Medulla oblongata (tissue), 1 donor: ENCODE results near the gene UGT2B11.
A peak's percentile ranks its signal among the peaks of the same experiment; 100 is the strongest.
"Not testable (repeated sequence)": the region's sequence is repeated elsewhere in the genome, so short reads cannot be mapped to it uniquely, and the experiment has no call there.

Source experiments
- DNase-seq: peaks from one replicate; pipeline ENCODE4 v3.0.0-alpha.2; 2015; ENCODE audit errors: extremely low spot score

UGT2B11 gene

DNA sequence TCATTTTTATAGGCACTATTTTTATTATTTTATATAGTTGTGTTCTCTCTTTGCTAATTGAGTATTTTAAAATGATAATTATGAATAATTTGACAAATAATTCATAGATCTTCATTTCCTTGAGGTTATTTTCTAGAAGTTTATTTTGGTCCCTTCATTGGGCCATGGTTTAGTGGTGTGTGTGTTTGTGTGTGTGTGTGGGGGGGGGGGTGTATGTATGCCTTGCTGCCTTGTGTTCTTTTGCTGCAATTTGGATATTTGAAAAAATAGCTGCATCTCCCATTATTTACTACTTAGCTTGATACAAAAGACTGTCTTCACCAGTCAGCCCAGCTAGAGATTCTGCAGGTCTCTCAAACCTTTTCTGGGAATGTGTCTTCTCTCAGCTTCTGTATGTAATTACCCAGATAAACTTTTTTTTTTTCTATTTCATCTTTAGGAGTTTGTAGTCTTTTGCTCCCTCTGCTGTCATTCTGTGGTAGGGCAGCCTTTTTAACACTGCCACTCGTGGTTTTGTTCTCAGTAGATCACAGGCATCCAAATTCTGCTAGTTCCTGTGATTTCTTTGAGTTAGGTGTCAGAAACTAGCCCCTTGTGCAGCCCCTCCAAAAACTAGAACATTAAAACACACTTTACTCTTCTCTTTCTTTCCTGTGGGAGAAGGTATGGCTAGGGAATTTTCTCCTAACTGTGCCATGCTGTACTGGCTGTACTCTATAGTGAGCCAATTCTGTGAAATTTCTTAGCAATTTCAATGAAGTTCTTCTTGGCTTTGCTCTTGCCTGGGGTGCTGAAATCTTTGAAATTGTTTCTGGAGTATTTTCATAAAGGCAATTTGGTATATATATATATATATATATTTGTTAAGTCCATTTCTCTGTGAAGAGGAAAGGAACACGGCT is 44.1 kb downstream of the UGT2B11 start:
- peak; percentile 51 for DNase-seq

DNA sequence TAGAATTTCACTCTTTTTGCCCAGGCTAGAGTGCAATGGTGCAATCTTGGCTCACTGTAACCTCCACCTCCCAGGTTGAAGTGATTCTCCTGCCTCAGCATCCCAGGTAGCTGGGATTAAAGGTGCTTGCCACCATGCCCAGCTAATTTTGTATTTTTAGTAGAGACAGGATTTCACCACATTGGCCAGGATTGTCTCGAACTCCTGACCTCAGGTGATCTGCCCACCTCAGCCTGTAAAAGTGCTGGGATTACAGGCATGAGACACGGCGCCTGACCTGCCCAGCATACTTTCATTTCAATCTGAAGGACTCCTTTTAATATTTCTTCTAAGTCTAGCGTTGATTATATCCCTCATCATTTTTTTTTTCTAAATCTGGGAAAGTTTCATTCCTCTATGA is 45.4 kb downstream of the UGT2B11 start:
- not testable (repeated sequence) for DNase-seq

DNA sequence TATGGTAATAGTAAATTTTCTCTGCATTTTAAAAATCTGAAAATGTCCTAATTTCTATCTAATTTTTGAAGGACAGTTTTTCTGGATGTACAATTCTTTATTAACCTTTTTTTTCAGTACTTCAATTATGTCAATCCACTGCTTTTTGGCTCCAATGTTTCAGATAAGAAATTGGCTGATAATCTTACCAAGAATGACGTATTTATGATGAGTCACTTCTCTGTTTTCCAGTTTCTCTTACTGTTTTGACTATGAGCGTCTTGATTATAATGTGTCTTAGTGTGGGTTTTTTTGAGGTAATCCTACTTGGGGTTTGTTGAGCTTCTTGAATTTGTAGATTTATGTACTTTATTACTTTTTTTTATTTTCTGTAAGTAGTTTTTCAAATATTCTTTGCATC is 47.2 kb downstream of the UGT2B11 start:
- DNase-seq: no peak

DNA sequence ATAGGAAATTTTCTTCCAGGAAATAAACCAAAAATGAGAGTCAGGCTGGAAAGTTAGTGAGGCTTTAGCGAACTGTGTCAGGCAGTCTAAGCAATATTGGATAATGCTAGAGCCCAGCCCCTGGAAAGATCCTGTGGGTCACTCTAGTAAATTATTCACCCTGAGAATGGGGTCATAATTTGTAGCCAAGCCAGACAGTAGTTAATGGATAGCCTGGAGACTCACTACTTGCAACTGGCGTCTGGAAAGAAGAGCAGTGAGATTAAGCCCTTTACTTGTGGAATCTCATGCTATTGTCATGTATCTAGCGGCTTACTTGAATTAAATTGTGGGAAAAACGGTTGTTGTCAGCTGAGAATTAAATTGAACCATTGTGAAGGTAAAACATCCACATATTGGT is 48.2 kb downstream of the UGT2B11 start:
- not testable (repeated sequence) for DNase-seq

DNA sequence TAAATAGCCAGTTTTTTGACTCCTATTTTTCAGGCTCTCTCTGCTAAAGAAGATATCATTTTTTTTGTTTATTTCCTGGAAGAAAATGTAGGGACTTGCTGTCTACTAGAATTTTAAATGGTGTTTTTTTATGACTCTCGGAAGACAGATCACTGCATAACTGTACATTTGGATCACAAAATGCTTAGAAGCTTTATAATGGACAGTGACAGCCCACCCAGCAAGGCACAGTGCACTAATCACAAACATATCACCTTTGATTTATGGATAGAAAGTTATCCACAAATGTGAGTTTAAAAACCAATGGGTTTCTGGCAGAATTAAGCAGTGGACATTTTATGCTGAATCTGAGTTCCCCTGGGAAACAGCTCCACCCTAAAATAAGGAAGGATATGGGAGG is 48.8 kb downstream of the UGT2B11 start:
- not testable (repeated sequence) for DNase-seq

DNA sequence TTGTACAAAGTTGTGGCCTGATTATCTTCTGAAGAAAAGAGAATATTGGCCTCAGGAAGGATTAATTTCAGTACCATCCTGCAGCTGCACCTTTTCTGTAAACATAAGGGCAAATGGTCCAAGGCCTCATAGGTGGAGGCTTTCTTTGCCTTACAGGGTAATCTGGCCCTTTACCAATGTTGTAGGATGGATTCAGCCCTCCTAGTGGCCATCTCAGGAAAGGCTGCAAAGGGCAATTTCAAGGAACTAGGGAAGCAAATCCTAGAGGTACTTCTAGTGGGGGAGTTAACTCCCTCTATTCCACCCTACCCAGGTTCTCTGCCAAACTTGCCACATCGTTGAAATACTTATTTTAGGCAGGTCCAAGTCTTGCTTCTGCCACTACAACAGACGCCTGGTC is 57.6 kb downstream of the UGT2B11 start:
- no peak for DNase-seq

DNA sequence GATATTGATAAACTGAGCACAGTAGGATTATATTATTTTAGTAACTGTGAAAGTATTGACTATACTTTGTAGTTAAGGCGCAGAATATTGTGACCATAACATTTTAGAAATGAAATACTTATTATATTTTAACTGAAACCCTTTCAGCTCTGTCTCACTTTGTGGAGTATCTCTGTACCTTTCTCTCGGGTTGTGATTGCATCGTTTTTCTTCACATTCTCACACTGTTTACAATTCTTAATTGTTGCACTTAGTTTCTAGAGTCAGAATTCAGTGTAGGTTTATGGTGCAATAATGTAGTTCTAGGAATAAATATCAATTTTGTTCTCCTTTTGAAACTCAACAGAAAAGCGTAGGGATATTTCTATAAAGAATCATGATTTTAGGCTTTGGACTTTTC is 60.5 kb downstream of the UGT2B11 start:
- DNase-seq: no peak
